Effector memory CD4-positive, alpha-beta T cell (primary cell): ENCODE results near the gene ERCC3.
"Not testable (repeated sequence)": the region's sequence is repeated elsewhere in the genome, so short reads cannot be mapped to it uniquely, and the experiment has no call there.

Experiments
- DNase-seq, 3 donors: peaks; one replicate each; pipeline ENCODE4 v3.0.0-alpha.2; 2020
- H3K27ac ChIP-seq: 2 replicates; pipeline ENCODE4 v1.7.0; 2013; ENCODE audit warnings: mild to moderate bottlenecking, low read length, moderate library complexity; ENCODE audit not compliant: insufficient read depth, poor library complexity, severe bottlenecking
- H3K27me3 ChIP-seq: replicated peaks from 2 replicates; pipeline ENCODE4 v1.7.0; 2013; ENCODE audit warnings: mild to moderate bottlenecking, low read length; ENCODE audit not compliant: insufficient read depth, control insufficient read depth, poor library complexity, severe bottlenecking
- H3K36me3 ChIP-seq: 2 replicates; pipeline ENCODE4 v1.7.0; 2013; ENCODE audit warnings: mild to moderate bottlenecking, low read length, moderate library complexity; ENCODE audit not compliant: control insufficient read depth, insufficient read depth
- H3K4me1 ChIP-seq: 2 replicates; pipeline ENCODE4 v1.7.0; 2013; ENCODE audit warnings: low read length, mild to moderate bottlenecking; ENCODE audit not compliant: control insufficient read depth, insufficient read depth, poor library complexity, severe bottlenecking
- H3K4me3 ChIP-seq: 2 replicates; pipeline ENCODE4 v1.7.0; 2013; ENCODE audit warnings: low read length, low read depth, mild to moderate bottlenecking; ENCODE audit not compliant: insufficient read depth, poor library complexity, severe bottlenecking
- H3K9me3 ChIP-seq: 2 replicates; pipeline ENCODE4 v1.7.0; 2013; ENCODE audit warnings: mild to moderate bottlenecking, low read length, moderate library complexity; ENCODE audit not compliant: control insufficient read depth

Gene ERCC3

DNA sequence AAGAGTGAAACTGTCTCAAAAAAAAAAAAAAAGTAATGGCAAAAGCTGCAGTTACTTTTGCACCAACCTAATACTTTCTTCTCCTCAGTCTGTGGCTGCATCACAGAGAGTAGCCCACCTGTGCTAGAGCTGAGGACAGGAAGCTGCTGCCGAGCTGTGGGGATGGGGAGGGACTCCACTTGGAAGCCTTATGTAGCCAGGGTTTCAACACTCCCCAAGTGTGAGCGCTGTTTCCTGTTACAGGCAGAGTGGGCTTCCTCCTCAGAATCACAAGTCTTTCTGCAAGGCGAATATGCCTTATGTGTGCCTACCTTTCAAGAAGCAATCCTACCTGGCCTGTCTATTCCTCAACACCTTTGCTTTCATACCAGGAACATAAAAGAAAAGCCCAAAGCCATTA is 37.6 kb downstream of the ERCC3 start:
- Histone ChIP-seq H3K36me3 (peaks cover 42% of the 10 kb centered on the region), H3K4me3 (no peak overlapping the region), H3K27me3 (no peaks in the 10 kb centered on the region)

DNA sequence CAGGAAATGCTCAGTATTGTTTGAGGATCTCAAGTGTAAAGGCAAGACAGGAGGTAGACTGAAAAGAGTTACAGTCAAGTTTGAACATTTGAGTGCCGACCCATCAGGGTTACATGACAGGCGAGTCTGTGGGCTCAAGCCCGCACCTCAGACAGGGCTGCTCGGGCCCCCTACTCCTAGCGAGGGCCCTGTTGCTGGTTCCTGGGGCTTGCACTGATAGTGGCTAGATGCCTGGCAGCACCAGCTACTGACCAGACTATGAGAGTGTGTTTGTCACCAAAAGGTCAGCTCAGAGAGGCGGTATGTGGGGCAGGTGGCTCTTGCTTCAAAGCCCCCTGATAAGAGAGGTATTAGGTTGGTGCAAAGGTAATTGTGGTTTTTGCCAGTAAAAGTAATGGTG is 38.2 kb downstream of the ERCC3 start:
- no peak for DNase-seq
- no peaks in the 10 kb centered on the region for H3K27me3 ChIP-seq
- H3K27ac ChIP-seq: no peak overlapping the region
- H3K36me3 ChIP-seq: peaks cover 37% of the 10 kb centered on the region
- no peaks in the 10 kb centered on the region for H3K9me3 ChIP-seq
- H3K4me3 ChIP-seq: no peak overlapping the region
- H3K4me1 ChIP-seq: no peaks in the 10 kb centered on the region

More for the DNA sequence above, 37.6 kb downstream of the ERCC3 start:
- no peaks in the 10 kb centered on the region for H3K9me3 ChIP-seq
- no peak for DNase-seq
- H3K4me1 ChIP-seq: no peaks in the 10 kb centered on the region
- no peak overlapping the region for H3K27ac ChIP-seq

DNA sequence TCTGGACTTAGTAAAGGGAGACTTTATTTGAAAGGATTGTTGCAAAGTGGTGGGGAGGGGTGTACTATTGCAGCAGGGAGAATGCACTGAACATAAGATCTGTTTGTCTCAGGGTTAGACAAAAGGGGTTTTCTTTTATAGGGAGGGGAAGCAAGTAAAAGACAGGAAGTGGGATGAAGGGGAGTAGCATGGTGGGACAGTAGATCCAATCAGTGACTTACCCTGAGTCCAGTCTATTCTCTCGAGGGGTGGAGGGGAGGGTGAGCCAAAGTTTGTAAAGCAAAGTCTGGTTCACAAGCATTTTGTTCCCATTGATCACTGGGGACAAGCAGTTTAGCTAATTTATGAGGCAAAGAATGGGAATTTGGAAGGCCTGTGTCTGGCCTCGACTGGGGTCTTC is 38.8 kb downstream of the ERCC3 start:
- Histone ChIP-seq H3K27ac (no peak overlapping the region), H3K9me3 (no peaks in the 10 kb centered on the region), H3K4me1 (no peaks in the 10 kb centered on the region), H3K27me3 (no peaks in the 10 kb centered on the region), H3K4me3 (no peak overlapping the region), H3K36me3 (peaks cover 33% of the 10 kb centered on the region)
- no peak for DNase-seq

DNA sequence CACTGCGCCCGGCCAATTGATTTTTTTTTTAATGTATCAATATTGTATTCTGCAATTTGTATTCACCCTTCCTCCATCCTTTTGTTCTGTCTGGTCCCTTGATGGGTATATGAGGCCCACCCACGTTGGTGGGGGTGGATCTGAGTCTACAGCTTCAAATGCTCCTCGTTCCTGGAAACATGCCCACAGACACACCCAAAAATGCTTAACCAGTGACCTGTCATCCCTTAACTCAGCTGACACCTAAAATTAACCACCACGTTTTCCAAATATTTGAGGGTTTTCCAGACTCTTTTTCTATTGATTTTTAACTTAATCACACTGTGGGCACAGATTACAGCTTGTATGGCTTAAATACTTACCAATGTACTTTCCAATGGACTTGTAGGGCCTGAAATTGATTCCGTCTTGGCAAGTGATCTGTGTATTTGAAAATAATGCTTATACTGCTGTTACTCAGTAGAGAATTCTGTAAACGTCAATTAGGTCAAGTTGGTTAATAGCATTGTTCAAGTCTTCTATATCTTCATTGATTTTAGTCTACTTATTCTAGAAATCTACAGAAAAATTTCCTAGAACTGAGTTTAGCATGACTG is 39.5 kb downstream of the ERCC3 start:
- H3K27ac ChIP-seq: no peak overlapping the region
- H3K4me1 ChIP-seq: no peaks in the 10 kb centered on the region

DNA sequence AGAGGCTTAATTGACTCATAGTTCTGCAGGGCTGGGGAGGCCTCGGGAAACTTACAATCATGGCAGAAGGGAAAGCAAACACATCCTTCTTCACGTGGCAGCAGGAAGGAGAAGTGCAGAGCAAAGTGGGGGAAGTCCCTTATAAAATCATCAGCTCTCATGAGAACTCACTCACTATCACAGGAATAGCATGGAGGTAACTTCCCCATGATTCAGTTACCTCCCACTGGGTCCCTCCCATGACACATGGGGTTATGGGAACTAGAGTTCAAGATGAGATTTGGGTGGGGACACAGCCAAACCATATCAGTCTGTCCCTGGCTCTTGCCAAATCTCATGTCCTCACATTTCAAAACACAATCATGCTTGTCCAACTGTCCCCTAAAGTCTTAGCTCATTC is 52.8 kb downstream of the ERCC3 start:
- H3K9me3 ChIP-seq, H3K27me3 ChIP-seq, H3K36me3 ChIP-seq, DNase-seq, H3K27ac ChIP-seq, H3K4me1 ChIP-seq, H3K4me3 ChIP-seq: not testable (repeated sequence)

More for the DNA sequence above, 39.5 kb downstream of the ERCC3 start:
- Histone ChIP-seq H3K27me3 (no peaks in the 10 kb centered on the region), H3K4me3 (no peak overlapping the region), H3K9me3 (no peaks in the 10 kb centered on the region), H3K36me3 (peaks cover 27% of the 10 kb centered on the region)
- no peak for DNase-seq

DNA sequence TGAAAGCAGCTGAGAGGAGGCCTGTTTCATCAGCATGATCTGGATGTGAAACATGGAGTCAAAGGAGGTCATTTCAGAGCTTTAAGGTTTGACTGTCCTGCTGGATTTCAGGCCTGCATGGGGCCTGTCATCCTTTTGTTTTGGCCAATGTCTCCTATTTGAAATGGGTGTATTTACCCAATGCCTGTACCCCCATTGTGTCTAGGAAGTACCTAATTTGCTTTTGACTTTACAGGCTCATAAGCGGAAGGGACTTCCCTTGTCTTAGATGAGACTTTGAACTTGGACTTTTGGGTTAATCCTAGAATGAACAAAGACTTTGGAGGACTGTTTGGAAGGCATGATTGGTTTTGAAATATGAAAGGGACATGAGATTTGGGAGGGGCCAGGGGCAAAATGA is 54.5 kb downstream of the ERCC3 start:
- no peaks in the 10 kb centered on the region for H3K36me3 ChIP-seq
- H3K9me3 ChIP-seq: no peaks in the 10 kb centered on the region
- H3K4me1 ChIP-seq: no peaks in the 10 kb centered on the region
- no peak overlapping the region for H3K27ac ChIP-seq
- DNase-seq: no peak
- no peak overlapping the region for H3K4me3 ChIP-seq
- H3K27me3 ChIP-seq: peaks cover 3% of the 10 kb centered on the region

DNA sequence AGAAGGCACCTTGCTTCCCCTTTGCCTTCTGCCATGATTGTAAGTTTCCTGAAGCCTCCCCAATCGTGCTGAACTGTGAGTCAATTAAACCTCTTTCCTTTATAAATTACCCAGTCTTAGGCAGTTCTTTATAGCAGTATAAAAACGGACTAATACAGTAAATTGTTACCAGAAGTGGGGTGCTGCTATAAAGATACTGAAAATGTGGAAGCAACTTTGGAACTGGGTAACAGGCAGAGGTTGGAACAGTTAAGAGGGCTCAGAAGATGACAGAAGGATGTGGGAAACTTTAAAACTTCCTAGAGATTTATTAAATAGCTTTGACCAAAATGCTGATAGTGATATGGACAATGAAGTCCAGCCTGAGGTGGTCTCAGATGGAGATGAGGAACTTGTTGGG is 56.2 kb downstream of the ERCC3 start:
- not testable (repeated sequence) for H3K36me3 ChIP-seq, H3K27me3 ChIP-seq, H3K9me3 ChIP-seq, H3K4me3 ChIP-seq, DNase-seq, H3K4me1 ChIP-seq, H3K27ac ChIP-seq

DNA sequence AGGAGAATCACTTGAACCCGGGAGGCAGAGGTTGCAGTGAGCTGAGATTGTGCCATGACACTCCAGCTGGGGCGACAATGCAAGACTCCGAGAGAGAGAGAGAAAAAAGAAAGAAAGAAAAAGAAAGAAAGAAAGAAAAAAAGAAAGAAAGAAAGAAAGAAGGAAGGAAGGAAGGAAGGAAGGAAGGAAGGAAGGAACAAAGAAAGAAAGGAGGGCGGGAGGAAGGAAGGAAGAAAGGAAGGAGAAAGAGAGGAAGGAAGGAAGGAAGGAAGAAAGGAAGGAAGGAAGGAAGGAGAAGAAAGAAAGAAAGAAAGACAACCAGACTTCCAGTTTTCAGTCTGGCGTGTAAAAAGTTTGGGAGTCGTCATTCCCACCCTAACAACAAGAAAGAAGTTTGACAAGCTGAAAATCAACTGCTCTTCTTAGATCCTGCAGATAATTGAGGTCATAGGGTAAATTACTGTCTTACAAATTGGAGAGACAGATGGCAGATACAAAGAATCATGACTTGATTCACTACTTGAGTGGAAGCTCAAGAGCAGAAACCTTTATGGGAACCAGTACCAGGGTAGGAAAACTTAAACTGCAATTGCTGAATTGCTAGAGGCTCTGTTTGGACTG is 58.8 kb downstream of the ERCC3 start:
- H3K4me3 ChIP-seq: no peak overlapping the region
- H3K27me3 ChIP-seq: no peaks in the 10 kb centered on the region
- DNase-seq: no peak
- H3K4me1 ChIP-seq: no peaks in the 10 kb centered on the region
- H3K9me3 ChIP-seq: no peaks in the 10 kb centered on the region
- no peaks in the 10 kb centered on the region for H3K36me3 ChIP-seq
- H3K27ac ChIP-seq: no peak overlapping the region

DNA sequence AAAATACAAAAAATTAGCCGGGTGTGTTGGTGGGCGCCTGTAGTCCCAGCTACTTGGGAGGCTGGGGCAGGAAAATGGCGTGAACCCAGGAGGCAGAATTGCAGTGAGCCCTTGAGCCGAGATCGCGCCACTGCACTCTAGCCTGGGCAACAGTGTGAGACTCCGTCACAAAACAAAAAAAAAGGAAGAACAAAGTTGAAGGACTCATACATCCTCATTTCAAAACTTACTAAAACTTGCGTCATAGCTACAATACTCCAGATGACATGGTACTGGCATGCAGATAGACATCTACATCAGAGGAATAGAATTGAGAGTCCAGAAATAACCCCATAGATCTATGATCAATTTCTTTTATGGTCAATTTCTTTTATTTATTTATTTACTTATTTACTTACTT is 60.2 kb downstream of the ERCC3 start:
- no peaks in the 10 kb centered on the region for H3K27me3 ChIP-seq
- no peak overlapping the region for H3K27ac ChIP-seq
- no peaks in the 10 kb centered on the region for H3K36me3 ChIP-seq
- no peaks in the 10 kb centered on the region for H3K9me3 ChIP-seq
- no peaks in the 10 kb centered on the region for H3K4me1 ChIP-seq
- no peak for DNase-seq
- H3K4me3 ChIP-seq: no peak overlapping the region

DNA sequence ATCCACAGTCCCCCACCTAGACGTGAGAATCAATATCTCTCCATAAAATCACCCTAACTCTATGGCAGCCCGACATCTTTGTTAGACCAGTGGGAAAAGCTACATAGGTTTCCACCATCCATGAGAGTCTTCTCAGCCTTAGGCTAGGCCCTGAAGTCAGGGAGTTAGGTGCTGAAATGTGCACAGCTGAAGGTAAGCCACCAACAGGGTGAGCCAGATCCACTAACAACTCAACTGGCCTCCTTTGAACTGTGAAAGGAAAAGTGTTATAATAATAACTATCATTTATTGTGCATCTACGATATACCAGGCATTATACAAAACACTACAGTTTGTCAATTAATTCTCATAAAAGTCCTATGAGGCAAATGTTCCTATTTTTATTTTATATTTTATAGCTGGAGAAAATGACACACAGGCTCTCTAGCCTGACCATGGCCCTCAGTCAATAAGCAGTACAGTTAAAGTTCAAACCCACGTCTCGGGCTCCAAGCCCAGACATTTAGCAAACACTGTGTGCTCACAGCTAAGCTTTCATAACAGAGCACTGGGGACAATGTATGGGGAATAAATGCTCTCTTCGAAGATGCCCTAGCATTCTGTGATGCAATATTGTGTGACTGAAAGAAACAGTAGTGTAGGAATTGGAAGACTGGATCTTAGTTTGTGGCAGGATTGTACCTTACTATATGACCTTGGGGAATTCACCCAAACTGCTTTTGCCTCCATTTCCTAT is 62.6 kb downstream of the ERCC3 start:
- Histone ChIP-seq H3K36me3 (no peaks in the 10 kb centered on the region), H3K4me3 (no peak overlapping the region), H3K4me1 (no peaks in the 10 kb centered on the region), H3K27me3 (no peaks in the 10 kb centered on the region), H3K9me3 (no peaks in the 10 kb centered on the region), H3K27ac (no peak overlapping the region)
- DNase-seq: no peak
